Measurements from ENCODE around the gene MINPP1.

Gene MINPP1

GRCh38 chr10:87598700-87599099 lies 94.0 kb downstream of the MINPP1 start:
- Histone ChIP-seq H3K9me2 (ENCODE audit: low read depth, low read length) (no peaks in the 10 kb centered on the region), H3K9ac (ENCODE audit: low read length) (no peak overlapping the region), H4K20me1 (ENCODE audit: insufficient read depth, low read length) (no peaks in the 10 kb centered on the region), H3F3A (ENCODE audit: insufficient read depth, low read length) (no peaks in the 10 kb centered on the region), H3K4me1 (ENCODE audit: insufficient read depth, low read length, severe bottlenecking) (peaks cover 8% of the 10 kb centered on the region), H3K4me2 (ENCODE audit: low read length) (no peak overlapping the region), H3K36me3 (ENCODE audit: insufficient read depth, low read length) (no peaks in the 10 kb centered on the region), H2AFZ (ENCODE audit: low read length) (no peak overlapping the region), H3K27me3 (ENCODE audit: insufficient read depth, low read length) (no peaks in the 10 kb centered on the region), H3K9me3 (ENCODE audit: low read length) (no peaks in the 10 kb centered on the region), H3K79me2 (ENCODE audit: insufficient read depth, low read length) (no peaks in the 10 kb centered on the region), H3K27ac (ENCODE audit: low read depth, low read length, poor library complexity, severe bottlenecking) (no peak overlapping the region), H3K4me3 (ENCODE audit: low read depth, low read length, poor library complexity, severe bottlenecking) (no peak overlapping the region)
- TF ChIP-seq, protein P1, sequence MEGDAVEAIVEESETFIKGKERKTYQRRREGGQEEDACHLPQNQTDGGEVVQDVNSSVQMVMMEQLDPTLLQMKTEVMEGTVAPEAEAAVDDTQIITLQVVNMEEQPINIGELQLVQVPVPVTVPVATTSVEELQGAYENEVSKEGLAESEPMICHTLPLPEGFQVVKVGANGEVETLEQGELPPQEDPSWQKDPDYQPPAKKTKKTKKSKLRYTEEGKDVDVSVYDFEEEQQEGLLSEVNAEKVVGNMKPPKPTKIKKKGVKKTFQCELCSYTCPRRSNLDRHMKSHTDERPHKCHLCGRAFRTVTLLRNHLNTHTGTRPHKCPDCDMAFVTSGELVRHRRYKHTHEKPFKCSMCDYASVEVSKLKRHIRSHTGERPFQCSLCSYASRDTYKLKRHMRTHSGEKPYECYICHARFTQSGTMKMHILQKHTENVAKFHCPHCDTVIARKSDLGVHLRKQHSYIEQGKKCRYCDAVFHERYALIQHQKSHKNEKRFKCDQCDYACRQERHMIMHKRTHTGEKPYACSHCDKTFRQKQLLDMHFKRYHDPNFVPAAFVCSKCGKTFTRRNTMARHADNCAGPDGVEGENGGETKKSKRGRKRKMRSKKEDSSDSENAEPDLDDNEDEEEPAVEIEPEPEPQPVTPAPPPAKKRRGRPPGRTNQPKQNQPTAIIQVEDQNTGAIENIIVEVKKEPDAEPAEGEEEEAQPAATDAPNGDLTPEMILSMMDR (IDR thresholded peaks at IDR 0.05; ENCODE audit: low read length): no peak
- no peak for TF ChIP-seq EZH2 (IDR thresholded peaks at IDR 0.05; ENCODE audit: borderline replicate concordance, low read length)

- no peaks in the 10 kb centered on the region for H3K9me3 ChIP-seq (ENCODE audit: low read length)
- peaks cover 8% of the 10 kb centered on the region for H3K4me1 ChIP-seq (ENCODE audit: insufficient read depth, low read length, severe bottlenecking)
- H3K27me3 ChIP-seq (ENCODE audit: insufficient read depth, low read length): no peaks in the 10 kb centered on the region
- H3K4me3 ChIP-seq (ENCODE audit: low read depth, low read length, poor library complexity, severe bottlenecking): no peak overlapping the region
- no peaks in the 10 kb centered on the region for H3F3A ChIP-seq (ENCODE audit: insufficient read depth, low read length)
- no peaks in the 10 kb centered on the region for H3K79me2 ChIP-seq (ENCODE audit: insufficient read depth, low read length)
- TF ChIP-seq, protein P1 (IDR thresholded peaks at IDR 0.05; ENCODE audit: low read length): no peak
- TF ChIP-seq EZH2 (IDR thresholded peaks at IDR 0.05; ENCODE audit: borderline replicate concordance, low read length): no peak
- no peak overlapping the region for H3K27ac ChIP-seq (ENCODE audit: low read depth, low read length, poor library complexity, severe bottlenecking)
- no peak overlapping the region for H3K9ac ChIP-seq (ENCODE audit: low read length)
- H3K4me2 ChIP-seq (ENCODE audit: low read length): no peak overlapping the region
- H2AFZ ChIP-seq (ENCODE audit: low read length): no peak overlapping the region
- H3K36me3 ChIP-seq (ENCODE audit: insufficient read depth, low read length): no peaks in the 10 kb centered on the region
- no peaks in the 10 kb centered on the region for H4K20me1 ChIP-seq (ENCODE audit: insufficient read depth, low read length)
- no peaks in the 10 kb centered on the region for H3K9me2 ChIP-seq (ENCODE audit: low read depth, low read length)
These were observed 95.9 kb downstream of the MINPP1 start for GRCh38 chr10:87600581-87600980.
